ENCODE data around the gene ITSN1. TPM values are rescaled to one million over a fixed set of nuclear protein-coding genes. Genes with fewer than 3 reads are reported as not detected.
A peak's percentile ranks its signal among the peaks of the same experiment; 100 is the strongest.
"Not testable (repeated sequence)": the region's sequence is repeated elsewhere in the genome, so short reads cannot be mapped to it uniquely, and the experiment has no call there.

The ITSN1 gene
- polyA plus RNA-seq, 3 donors from 2014 or later = 0.50 to 0.57 TPM; not detected in 1

DNA sequence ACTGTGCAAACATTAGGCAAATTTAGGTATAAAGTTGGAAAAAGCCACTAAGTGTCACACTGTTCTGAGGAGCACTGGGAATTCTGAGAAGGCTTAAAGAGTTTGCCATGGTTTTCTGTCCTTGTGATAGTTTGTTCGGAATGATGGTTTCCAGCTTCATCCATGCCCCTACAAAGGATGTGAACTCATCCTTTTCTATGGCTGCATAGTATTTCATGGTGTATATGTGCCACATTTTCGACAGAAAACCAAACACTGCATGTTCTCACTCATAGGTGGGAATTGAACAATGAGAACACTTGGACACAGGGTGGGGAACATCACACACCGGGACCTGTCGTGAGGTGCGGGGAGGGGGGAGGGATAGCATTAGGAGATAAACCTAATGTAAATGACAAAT lies 34.4 kb downstream of the ITSN1 start:
- not testable (repeated sequence) for DNase-seq; H3K36me3 Mint-ChIP-seq; H3K27ac Mint-ChIP-seq; H3K27me3 Mint-ChIP-seq (ENCODE audit: low read depth in 3 of 3); H3K9me3 Mint-ChIP-seq; H3K4me1 Mint-ChIP-seq; H3K4me3 Mint-ChIP-seq

DNA sequence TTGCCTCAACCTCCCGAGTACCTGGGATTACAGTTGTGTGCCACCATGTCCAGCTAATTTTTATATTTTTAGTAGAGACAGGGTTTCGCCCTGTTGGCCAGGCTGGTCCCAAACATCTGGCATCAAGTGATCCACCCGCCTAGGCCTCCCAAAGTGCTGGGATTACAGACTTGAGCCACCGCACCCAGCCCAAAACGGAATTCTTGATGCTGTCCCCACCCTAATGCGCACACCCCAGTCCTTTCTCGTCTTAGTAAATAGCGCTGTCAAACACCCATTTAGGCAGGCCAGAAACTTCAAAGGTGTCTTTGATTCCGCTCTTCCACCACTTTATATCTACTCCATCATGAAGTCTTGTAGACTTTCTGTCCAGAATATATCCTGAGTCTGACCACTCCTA lies 35.1 kb downstream of the ITSN1 start:
- Mint-ChIP-seq H3K4me1 (no peaks in the 10 kb centered on the region), H3K27me3 (ENCODE audit: low read depth in 3 of 3) (peaks cover 0 to 2% (median 2%) of the 10 kb centered on the region in 3 donors), H3K4me3 (no peak overlapping the region), H3K9me3 (no peaks in the 10 kb centered on the region), H3K36me3 (no peaks in the 10 kb centered on the region), H3K27ac (no peak overlapping the region)
- DNase-seq = no peak

DNA sequence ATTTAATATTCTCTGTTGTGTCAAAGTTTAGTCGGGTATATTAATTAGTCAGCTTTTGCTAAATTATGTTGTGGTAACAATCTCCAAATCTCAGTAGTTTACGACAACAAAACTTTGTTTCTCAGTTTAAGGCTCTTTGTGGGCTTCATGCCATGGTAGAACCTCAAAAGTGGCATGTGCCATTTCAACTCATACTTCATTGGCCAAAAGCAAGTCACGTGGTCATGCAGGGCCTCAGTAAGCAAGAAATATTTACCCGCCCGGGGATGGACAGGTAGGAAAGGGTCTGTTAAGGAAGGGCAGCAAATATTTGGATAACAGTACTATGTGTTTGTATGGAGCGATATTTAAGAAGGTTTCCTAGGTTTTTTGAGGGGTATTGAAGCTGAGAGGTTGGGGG lies 38.6 kb downstream of the ITSN1 start:
- Mint-ChIP-seq H3K27ac (no peak overlapping the region), H3K9me3 (no peaks in the 10 kb centered on the region), H3K36me3 (no peaks in the 10 kb centered on the region), H3K27me3 (ENCODE audit: low read depth in 3 of 3) (peaks cover 0 to 7% (median 2%) of the 10 kb centered on the region in 3 donors), H3K4me3 (no peak overlapping the region), H3K4me1 (no peaks in the 10 kb centered on the region)
- DNase-seq = no peak

GRCh38 chr21:33682992-33683627 lies 40.8 kb downstream of the ITSN1 start:
- no peak for DNase-seq
- no peak overlapping the region for H3K27ac Mint-ChIP-seq
- H3K36me3 Mint-ChIP-seq = no peaks in the 10 kb centered on the region
- no peaks in the 10 kb centered on the region for H3K9me3 Mint-ChIP-seq
- H3K27me3 Mint-ChIP-seq (ENCODE audit: low read depth in 3 of 3) = peaks cover 0 to 7% (median under 1%) of the 10 kb centered on the region in 3 donors
- no peak overlapping the region for H3K4me3 Mint-ChIP-seq
- H3K4me1 Mint-ChIP-seq = no peaks in the 10 kb centered on the region

DNA sequence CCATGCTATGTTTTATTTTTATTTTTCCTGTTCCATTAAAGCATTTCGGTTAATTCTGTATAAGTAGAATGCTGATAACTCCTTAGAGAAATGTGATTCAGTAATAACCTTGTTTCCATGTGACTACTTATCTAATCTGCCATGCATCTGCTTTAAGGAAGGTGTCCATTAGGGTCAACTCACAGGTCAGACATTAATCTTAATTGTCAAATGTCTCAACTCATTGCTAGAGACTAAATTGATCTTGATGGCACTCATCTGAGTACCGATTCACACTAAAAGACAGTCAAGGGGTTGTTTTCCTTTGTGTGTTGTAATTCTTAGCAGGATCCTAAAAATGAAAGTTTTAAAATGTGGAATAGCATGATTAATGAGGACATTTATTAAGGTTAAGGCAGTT lies 41.8 kb downstream of the ITSN1 start:
- no peak for DNase-seq
- Mint-ChIP-seq H3K36me3 (no peaks in the 10 kb centered on the region), H3K27me3 (ENCODE audit: low read depth in 3 of 3) (peaks cover 0 to 4% (median 2%) of the 10 kb centered on the region in 3 donors), H3K9me3 (no peaks in the 10 kb centered on the region), H3K4me1 (no peaks in the 10 kb centered on the region), H3K4me3 (no peak overlapping the region), H3K27ac (no peak overlapping the region)

GRCh38 chr21:33684923-33685560 lies 42.7 kb downstream of the ITSN1 start:
- H3K36me3 Mint-ChIP-seq = no peaks in the 10 kb centered on the region
- H3K4me1 Mint-ChIP-seq = no peaks in the 10 kb centered on the region
- H3K27ac Mint-ChIP-seq = peak overlapping the region in 1 of 6 donors; percentile 12
- peaks cover 0 to 4% (median 2%) of the 10 kb centered on the region in 3 donors for H3K27me3 Mint-ChIP-seq (ENCODE audit: low read depth in 3 of 3)
- no peak for DNase-seq
- no peak overlapping the region for H3K4me3 Mint-ChIP-seq
- H3K9me3 Mint-ChIP-seq = no peaks in the 10 kb centered on the region

GRCh38 chr21:33685613-33686197 lies 43.4 kb downstream of the ITSN1 start:
- no peaks in the 10 kb centered on the region for H3K36me3 Mint-ChIP-seq
- no peak overlapping the region for H3K4me3 Mint-ChIP-seq
- H3K27me3 Mint-ChIP-seq (ENCODE audit: low read depth in 3 of 3) = peaks cover 2 to 4% (median 2%) of the 10 kb centered on the region in 3 donors
- no peaks in the 10 kb centered on the region for H3K4me1 Mint-ChIP-seq
- no peak overlapping the region for H3K27ac Mint-ChIP-seq
- no peaks in the 10 kb centered on the region for H3K9me3 Mint-ChIP-seq
- no peak for DNase-seq

GRCh38 chr21:33686386-33686785 lies 44.1 kb downstream of the ITSN1 start:
- H3K4me3 Mint-ChIP-seq = no peak overlapping the region
- DNase-seq = no peak
- H3K27me3 Mint-ChIP-seq (ENCODE audit: low read depth in 3 of 3) = peaks cover 2 to 4% (median 2%) of the 10 kb centered on the region in 3 donors
- H3K9me3 Mint-ChIP-seq = no peaks in the 10 kb centered on the region
- H3K27ac Mint-ChIP-seq = no peak overlapping the region
- no peaks in the 10 kb centered on the region for H3K4me1 Mint-ChIP-seq
- no peaks in the 10 kb centered on the region for H3K36me3 Mint-ChIP-seq

- no peak overlapping the region for H3K4me3 Mint-ChIP-seq
Measured at GRCh38 chr21:33687634-33688033, 45.3 kb downstream of the ITSN1 start.

GRCh38 chr21:33688353-33688752 lies 46.1 kb downstream of the ITSN1 start:
- peaks cover 2 to 4% (median 4%) of the 10 kb centered on the region in 3 donors for H3K27me3 Mint-ChIP-seq (ENCODE audit: low read depth in 3 of 3)
- H3K4me3 Mint-ChIP-seq = no peak overlapping the region
- no peaks in the 10 kb centered on the region for H3K9me3 Mint-ChIP-seq
- no peaks in the 10 kb centered on the region for H3K4me1 Mint-ChIP-seq
- no peaks in the 10 kb centered on the region for H3K36me3 Mint-ChIP-seq
- DNase-seq = no peak
- no peak overlapping the region for H3K27ac Mint-ChIP-seq

More at GRCh38 chr21:33687634-33688033, 45.3 kb downstream of the ITSN1 start:
- no peaks in the 10 kb centered on the region for H3K4me1 Mint-ChIP-seq
- H3K27me3 Mint-ChIP-seq (ENCODE audit: low read depth in 3 of 3) = peaks cover 2 to 4% (median 4%) of the 10 kb centered on the region in 3 donors
- no peaks in the 10 kb centered on the region for H3K9me3 Mint-ChIP-seq
- H3K27ac Mint-ChIP-seq = no peak overlapping the region
- no peak for DNase-seq
- H3K36me3 Mint-ChIP-seq = no peaks in the 10 kb centered on the region

- H3K4me3 Mint-ChIP-seq = no peak overlapping the region
- no peaks in the 10 kb centered on the region for H3K9me3 Mint-ChIP-seq
- H3K27ac Mint-ChIP-seq = no peak overlapping the region
- H3K27me3 Mint-ChIP-seq (ENCODE audit: low read depth in 3 of 3) = peaks cover 2 to 6% (median 4%) of the 10 kb centered on the region in 3 donors
- DNase-seq = no peak
- no peaks in the 10 kb centered on the region for H3K36me3 Mint-ChIP-seq
- no peaks in the 10 kb centered on the region for H3K4me1 Mint-ChIP-seq
Measured at GRCh38 chr21:33690874-33691273, 48.6 kb downstream of the ITSN1 start.

- H3K36me3 Mint-ChIP-seq = no peaks in the 10 kb centered on the region
- DNase-seq = no peak
- no peak overlapping the region for H3K4me3 Mint-ChIP-seq
- H3K4me1 Mint-ChIP-seq = no peaks in the 10 kb centered on the region
- H3K9me3 Mint-ChIP-seq = no peaks in the 10 kb centered on the region
- H3K27me3 Mint-ChIP-seq (ENCODE audit: low read depth in 3 of 3) = peaks cover 2 to 6% (median 4%) of the 10 kb centered on the region in 3 donors
- no peak overlapping the region for H3K27ac Mint-ChIP-seq
Measured at GRCh38 chr21:33691945-33692603, 49.8 kb downstream of the ITSN1 start.

DNA sequence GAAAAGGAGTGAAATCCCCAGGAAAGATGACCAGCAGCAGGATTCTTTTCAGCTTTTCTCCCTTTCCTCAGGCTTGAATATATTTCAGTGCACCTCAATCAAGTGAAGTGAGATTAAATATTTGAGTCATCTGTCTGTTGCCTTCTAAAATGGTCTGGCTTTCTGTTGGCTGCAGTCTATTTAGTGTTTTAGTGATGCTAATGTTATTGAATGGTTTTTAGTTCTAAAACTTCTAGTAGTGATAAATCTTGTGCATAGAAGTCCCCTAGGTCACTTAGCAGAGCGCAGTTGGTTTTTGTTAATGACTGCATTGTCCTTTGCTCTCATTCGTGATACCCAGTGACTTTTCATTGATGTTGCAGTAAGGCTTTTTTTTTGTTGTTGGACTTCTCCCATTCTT lies 53.5 kb downstream of the ITSN1 start:
- no peak overlapping the region for H3K27ac Mint-ChIP-seq
- DNase-seq = no peak
- H3K4me1 Mint-ChIP-seq = no peaks in the 10 kb centered on the region
- H3K36me3 Mint-ChIP-seq = peaks cover 0 to 3% (median 0%) of the 10 kb centered on the region in 3 donors
- peaks cover 2 to 7% (median 6%) of the 10 kb centered on the region in 3 donors for H3K27me3 Mint-ChIP-seq (ENCODE audit: low read depth in 3 of 3)
- H3K4me3 Mint-ChIP-seq = no peak overlapping the region
- H3K9me3 Mint-ChIP-seq = no peaks in the 10 kb centered on the region

- H3K4me3 Mint-ChIP-seq = no peak overlapping the region
- H3K27ac Mint-ChIP-seq = no peak overlapping the region
- DNase-seq = no peak
- peaks cover 2 to 7% (median 6%) of the 10 kb centered on the region in 3 donors for H3K27me3 Mint-ChIP-seq (ENCODE audit: low read depth in 3 of 3)
- H3K36me3 Mint-ChIP-seq = peaks cover 0 to 4% (median 0%) of the 10 kb centered on the region in 3 donors
- no peaks in the 10 kb centered on the region for H3K4me1 Mint-ChIP-seq
- H3K9me3 Mint-ChIP-seq = no peaks in the 10 kb centered on the region
Measured at GRCh38 chr21:33696465-33696864, 54.2 kb downstream of the ITSN1 start.
